Measurements from ENCODE around the gene MAOB.

The MAOB gene

DNA sequence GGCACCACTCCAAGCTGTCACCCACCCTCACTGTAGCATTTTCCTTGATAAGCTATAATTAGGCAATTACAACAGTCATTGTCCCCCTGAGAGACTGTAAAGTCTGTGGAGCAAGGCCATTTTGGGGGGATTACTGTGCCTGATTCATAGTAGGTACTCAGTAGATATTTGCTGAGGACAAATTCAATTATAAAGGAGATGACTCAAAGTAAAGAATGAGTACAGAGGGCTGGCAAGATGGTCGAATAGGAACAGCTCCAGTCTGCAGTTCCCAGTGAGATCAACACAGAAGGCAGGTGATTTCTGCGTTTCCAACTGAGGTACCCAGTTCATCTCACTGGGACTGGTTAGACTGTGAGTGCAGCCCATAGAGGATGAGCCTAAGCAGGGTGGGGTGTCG, 42.0 kb downstream of the MAOB start:
- DNase-seq (ENCODE audit: low read depth): no peak
- H3K4me3 ChIP-seq (ENCODE audit: low read length): no peak overlapping the region
- TF ChIP-seq, protein P1, sequence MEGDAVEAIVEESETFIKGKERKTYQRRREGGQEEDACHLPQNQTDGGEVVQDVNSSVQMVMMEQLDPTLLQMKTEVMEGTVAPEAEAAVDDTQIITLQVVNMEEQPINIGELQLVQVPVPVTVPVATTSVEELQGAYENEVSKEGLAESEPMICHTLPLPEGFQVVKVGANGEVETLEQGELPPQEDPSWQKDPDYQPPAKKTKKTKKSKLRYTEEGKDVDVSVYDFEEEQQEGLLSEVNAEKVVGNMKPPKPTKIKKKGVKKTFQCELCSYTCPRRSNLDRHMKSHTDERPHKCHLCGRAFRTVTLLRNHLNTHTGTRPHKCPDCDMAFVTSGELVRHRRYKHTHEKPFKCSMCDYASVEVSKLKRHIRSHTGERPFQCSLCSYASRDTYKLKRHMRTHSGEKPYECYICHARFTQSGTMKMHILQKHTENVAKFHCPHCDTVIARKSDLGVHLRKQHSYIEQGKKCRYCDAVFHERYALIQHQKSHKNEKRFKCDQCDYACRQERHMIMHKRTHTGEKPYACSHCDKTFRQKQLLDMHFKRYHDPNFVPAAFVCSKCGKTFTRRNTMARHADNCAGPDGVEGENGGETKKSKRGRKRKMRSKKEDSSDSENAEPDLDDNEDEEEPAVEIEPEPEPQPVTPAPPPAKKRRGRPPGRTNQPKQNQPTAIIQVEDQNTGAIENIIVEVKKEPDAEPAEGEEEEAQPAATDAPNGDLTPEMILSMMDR (IDR thresholded peaks at IDR 0.05; ENCODE audit: insufficient read depth, low read depth, low read length, missing control alignments): no peak

DNA sequence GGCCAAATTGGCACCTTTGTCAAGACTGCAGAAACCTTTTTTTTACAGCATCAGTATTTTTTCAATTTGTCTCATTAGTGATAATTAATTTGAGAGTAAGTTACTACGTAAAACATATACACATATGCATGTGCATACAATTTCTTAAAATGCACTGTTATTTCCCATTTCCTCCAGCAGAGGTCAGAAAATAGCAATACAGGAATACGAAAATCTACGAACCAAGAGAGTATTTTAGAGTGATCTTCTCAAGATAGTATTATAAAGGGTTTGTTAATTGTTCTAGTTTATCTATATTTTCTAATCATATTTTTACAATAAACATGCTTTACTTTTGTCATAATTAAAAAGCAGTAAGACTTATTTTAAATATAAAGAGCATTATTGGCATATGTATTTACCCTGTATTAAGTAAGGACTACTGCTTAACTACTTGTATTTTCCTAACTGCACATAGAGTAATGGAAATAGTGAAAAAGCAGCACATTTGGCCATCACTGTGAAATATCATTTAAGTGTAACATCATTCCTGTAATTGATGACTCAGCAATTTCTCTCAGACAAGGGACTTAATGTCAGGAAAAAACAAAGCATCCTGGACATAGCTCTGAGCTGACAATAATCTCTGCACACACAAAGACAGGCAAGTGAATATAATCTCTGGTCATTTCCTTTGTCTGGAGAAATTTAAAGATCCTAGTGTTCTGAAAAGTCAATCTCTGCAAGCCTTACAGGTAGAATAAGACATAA, 45.6 kb downstream of the MAOB start:
- no peak overlapping the region for H3K4me3 ChIP-seq (ENCODE audit: low read length)
- TF ChIP-seq, protein P1 (IDR thresholded peaks at IDR 0.05; ENCODE audit: insufficient read depth, low read depth, low read length, missing control alignments): peak; percentile 45
- peak; percentile 31 for DNase-seq (ENCODE audit: low read depth)

DNA sequence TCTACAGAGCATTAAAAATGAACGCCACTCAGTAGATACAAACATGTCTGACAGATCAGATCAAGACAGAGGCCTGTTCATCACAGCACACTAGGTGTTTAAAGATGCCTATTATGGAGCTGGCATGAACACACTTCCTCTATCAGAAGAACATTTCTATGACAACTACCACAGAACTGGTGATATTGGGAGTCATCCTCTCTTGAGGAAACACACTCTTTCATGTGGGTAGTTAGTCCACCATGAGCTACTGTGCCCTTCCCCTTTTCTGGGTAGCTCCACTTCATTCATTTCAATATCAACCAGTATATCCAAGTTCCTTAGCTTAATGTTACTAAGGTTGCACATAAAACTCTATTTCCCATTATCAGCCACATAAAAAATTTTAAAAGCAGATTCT, 46.7 kb downstream of the MAOB start:
- no peak for DNase-seq (ENCODE audit: low read depth)

DNA sequence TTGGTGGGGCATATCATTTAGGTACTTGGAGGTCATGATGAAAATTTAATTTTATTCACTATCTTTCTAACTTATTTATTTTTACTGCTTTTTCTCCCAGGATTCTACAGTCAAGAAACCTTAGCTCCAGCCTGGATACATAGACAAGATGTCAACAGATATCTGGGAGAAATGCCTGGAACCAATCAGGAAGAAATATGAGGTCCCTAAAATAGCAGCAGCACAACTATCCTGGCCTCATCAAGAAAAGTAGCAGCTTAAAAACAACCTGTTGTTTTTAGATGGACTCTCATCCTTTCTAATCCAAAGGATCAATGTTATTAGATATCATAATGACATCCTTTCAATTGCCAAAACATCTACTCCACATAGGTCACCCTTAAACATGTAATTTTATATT, 54.5 kb downstream of the MAOB start:
- TF ChIP-seq, protein P1 (IDR thresholded peaks at IDR 0.05; ENCODE audit: insufficient read depth, low read depth, low read length, missing control alignments): no peak
- DNase-seq (ENCODE audit: low read depth): no peak

More for the DNA sequence above, 46.7 kb downstream of the MAOB start:
- H3K4me3 ChIP-seq (ENCODE audit: low read length): no peak overlapping the region
- TF ChIP-seq, protein P1 (IDR thresholded peaks at IDR 0.05; ENCODE audit: insufficient read depth, low read depth, low read length, missing control alignments): no peak

DNA sequence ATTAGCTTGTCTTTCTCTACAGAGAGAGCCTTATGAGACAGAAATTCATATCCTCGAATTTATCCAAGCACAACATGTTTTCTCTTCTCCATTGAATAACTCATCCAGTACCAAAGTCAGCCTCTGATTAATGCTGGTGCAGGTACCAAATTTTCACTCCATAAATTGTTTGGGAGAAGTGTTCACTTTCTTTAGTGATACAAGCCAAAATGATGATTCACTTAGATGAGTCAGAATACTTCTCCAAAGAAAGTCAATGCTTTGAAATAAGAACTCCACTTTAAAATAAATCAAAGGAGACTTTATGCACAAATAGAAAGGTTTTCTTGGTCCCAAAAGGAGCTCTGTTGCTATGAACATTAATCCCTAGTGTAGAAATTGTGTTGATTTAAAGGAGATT, 60.2 kb downstream of the MAOB start:
- H3K4me3 ChIP-seq (ENCODE audit: low read length): no peak overlapping the region
- TF ChIP-seq, protein P1 (IDR thresholded peaks at IDR 0.05; ENCODE audit: insufficient read depth, low read depth, low read length, missing control alignments): no peak
- peak; percentile 42 for DNase-seq (ENCODE audit: low read depth)

More for the DNA sequence above, 54.5 kb downstream of the MAOB start:
- H3K4me3 ChIP-seq (ENCODE audit: low read length): no peak overlapping the region

DNA sequence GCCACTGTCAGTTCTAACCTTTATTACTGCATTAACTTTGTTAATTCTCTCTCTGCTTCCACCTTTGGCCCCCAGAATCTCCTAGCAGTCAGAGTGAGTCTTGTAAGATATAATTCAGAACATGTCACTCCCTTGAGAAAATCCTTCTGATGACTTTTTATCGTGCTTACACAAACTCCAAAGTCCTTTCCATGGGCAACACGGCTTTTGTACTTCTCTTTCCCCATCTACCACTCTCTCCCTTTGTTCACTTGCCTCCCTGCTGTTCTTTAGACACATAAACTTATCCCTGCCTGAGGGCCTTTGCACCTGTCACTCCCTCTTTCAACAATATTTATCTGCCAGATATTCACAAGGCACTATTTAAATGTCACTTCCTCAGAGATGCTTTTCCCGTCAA, 64.8 kb downstream of the MAOB start:
- TF ChIP-seq, protein P1 (IDR thresholded peaks at IDR 0.05; ENCODE audit: insufficient read depth, low read depth, low read length, missing control alignments): no peak
- H3K4me3 ChIP-seq (ENCODE audit: low read length): no peak overlapping the region
- no peak for DNase-seq (ENCODE audit: low read depth)

DNA sequence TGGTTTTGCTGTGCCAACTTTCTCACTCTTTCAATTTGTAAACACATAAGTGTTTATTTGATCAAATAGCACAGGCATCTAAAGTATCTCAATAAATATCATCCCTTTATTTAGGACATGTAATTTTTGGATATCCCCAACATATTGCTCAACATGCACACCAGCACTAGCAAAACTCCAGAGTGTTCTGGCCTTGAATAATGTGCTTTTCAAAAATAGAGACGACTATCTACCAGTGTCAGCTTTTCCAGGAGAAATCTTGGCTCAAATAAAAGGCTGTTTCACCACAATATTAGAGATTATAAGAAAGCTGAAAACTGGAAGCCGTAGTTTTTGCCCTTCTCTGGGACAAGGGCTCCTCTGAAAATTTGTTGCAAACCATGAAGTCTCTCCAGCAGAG, 67.0 kb downstream of the MAOB start:
- H3K4me3 ChIP-seq (ENCODE audit: low read length): no peak overlapping the region
- no peak for DNase-seq (ENCODE audit: low read depth)
- TF ChIP-seq, protein P1 (IDR thresholded peaks at IDR 0.05; ENCODE audit: insufficient read depth, low read depth, low read length, missing control alignments): no peak

Measured in epithelial cell of esophagus (primary cell).